GM12892 (cell line): ENCODE measurements around the gene RPS6KA2.
"Not testable (repeated sequence)": the region's sequence is repeated elsewhere in the genome, so short reads cannot be mapped to it uniquely, and the experiment has no call there.

Source experiments
- DNase-seq: peaks from one replicate; pipeline ENCODE4 v3.0.0; 2011; ENCODE audit not compliant: insufficient read length
- FAIRE-seq: peaks from 2 replicates; lab custom pipeline; 2011; peaks lifted over from hg19 to GRCh38; lab: Jason Lieb, UNC
- POLR2A ChIP-seq: IDR thresholded peaks from 2 replicates; pipeline ENCODE4 v1.6.1; 2011; ENCODE audit warnings: low read depth, low read length, control low read depth
- POLR2AphosphoS5 ChIP-seq: IDR thresholded peaks from 2 replicates; pipeline ENCODE4 v1.6.1; 2011; ENCODE audit warnings: low read depth, low read length, control low read depth
- TAF1 ChIP-seq: IDR thresholded peaks from 2 replicates; pipeline ENCODE4 v1.6.1; 2011; ENCODE audit warnings: low read depth, mild to moderate bottlenecking, control low read depth, low read length, borderline replicate concordance

The RPS6KA2 gene

GRCh38 chr6:166589786-166590574 lies 37.1 kb downstream of the RPS6KA2 start:
- FAIRE-seq (no peak), DNase-seq (no peak)
- TF ChIP-seq POLR2AphosphoS5 (no peak), POLR2A (no peak), TAF1 (no peak)

GRCh38 chr6:166589337-166589731 lies 37.7 kb downstream of the RPS6KA2 start:
- DNase-seq (no peak), FAIRE-seq (no peak)
- no peak for TF ChIP-seq POLR2A
- TF ChIP-seq TAF1: no peak
- no peak for TF ChIP-seq POLR2AphosphoS5

GRCh38 chr6:166588691-166589336 lies 38.2 kb downstream of the RPS6KA2 start:
- no peak for DNase-seq
- no peak for TF ChIP-seq POLR2A
- no peak for TF ChIP-seq TAF1
- no peak for TF ChIP-seq POLR2AphosphoS5
- FAIRE-seq: peak; percentile 51

- TF ChIP-seq POLR2A: no peak
- no peak for TF ChIP-seq TAF1
- TF ChIP-seq POLR2AphosphoS5: no peak
- FAIRE-seq (peak; percentile 86), DNase-seq (peak; percentile 41)
Observed at GRCh38 chr6:166587631-166588413, 39.2 kb downstream of the RPS6KA2 start.

GRCh38 chr6:166586424-166587156 lies 40.5 kb downstream of the RPS6KA2 start, which contains the start of gene RAMACL:
TSS of gene RAMACL (minus strand) at chr6:166586678. CDS start at chr6:166586477, 201 bp downstream.
- DNase-seq (peak; percentile 61), FAIRE-seq (peak; percentile 48)
- no peak for TF ChIP-seq POLR2AphosphoS5
- no peak for TF ChIP-seq TAF1
- no peak for TF ChIP-seq POLR2A

- DNase-seq (no peak), FAIRE-seq (no peak)
- TF ChIP-seq TAF1: no peak
- TF ChIP-seq POLR2AphosphoS5: no peak
Observed at GRCh38 chr6:166584853-166585429, 42.1 kb downstream of the RPS6KA2 start.

GRCh38 chr6:166584155-166584554 lies 42.9 kb downstream of the RPS6KA2 start:
- FAIRE-seq (no peak), DNase-seq (no peak)
- TF ChIP-seq POLR2AphosphoS5 (no peak), POLR2A (no peak), TAF1 (no peak)

GRCh38 chr6:166583230-166583965 lies 43.7 kb downstream of the RPS6KA2 start:
- DNase-seq (no peak), FAIRE-seq (no peak)
- TF ChIP-seq TAF1 (no peak), POLR2AphosphoS5 (no peak), POLR2A (no peak)

- DNase-seq: no peak
- no peak for TF ChIP-seq TAF1
- TF ChIP-seq POLR2A: no peak
- no peak for TF ChIP-seq POLR2AphosphoS5
- no peak for FAIRE-seq
Observed at GRCh38 chr6:166582258-166582657, 44.8 kb downstream of the RPS6KA2 start.

- not testable (repeated sequence) for DNase-seq, FAIRE-seq
Observed at GRCh38 chr6:166581801-166582200, 45.2 kb downstream of the RPS6KA2 start.
